NCI-H446 treated with DMSO at 0.1 percent for 48 hours (cell line): ENCODE data around the gene DDX23.

Experiments
- DNase-seq: peaks from one replicate; lab custom pipeline; 2025; lab: John Stamatoyannopoulos, UW

Gene DDX23

DNA sequence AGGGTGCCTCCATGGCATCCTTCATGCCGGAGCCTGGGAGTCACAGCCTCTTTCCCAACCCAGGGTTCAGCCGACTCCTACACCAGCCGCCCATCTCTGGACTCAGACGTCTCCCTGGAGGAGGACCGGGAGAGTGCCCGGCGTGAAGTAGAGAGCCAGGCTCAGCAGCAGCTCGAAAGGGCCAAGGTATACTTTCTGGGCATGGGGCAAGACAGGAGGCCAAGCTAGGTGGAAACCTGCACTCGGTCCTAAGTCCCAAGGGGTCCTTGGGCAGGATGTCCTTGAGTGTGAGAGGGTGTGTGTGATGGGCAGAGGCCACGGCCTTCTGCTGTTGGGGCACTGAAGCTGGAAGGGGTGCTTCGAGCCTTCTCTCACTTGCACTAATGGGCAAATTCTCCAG is 28.7 kb downstream of the DDX23 start:
- no peak for DNase-seq

DNA sequence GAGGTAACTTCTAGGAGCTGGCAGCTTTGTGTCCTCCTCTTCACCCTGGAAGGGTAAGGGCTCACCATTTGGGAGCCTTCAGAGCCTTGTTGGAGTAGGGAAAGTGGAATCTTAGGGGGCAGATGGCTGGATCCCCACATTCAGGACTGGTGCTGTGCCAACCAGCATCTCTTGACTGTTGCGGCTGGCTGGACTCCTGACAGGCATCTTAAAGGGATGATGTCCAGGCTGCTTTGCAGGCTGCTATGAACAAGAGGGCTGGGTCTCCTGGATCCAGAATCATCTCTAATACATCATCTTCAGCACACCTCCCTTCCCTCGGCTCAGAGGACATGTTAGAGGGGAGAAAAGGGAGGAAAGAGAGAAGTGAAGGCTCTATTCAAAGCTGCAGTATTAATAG is 29.3 kb downstream of the DDX23 start:
- no peak for DNase-seq

DNA sequence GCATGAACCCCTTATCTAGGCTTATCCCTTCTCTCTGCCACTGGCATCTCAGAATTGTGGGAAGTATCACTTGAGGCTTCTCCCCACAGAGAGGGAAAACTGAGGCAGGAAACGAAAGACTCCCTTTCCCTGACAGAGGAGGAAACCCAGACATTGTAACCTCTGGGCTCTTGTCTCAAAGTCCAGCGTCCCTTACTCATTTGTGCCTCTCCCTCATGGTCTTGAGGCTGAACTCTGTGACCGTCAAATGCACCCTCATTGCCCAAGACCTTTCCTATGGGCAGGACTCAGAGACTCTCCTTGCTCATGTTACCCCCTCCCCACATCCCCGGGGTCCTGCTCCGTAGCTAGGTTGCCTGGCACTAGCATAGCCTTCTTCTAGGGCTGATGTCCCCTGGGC is 29.8 kb downstream of the DDX23 start:
- no peak for DNase-seq

DNA sequence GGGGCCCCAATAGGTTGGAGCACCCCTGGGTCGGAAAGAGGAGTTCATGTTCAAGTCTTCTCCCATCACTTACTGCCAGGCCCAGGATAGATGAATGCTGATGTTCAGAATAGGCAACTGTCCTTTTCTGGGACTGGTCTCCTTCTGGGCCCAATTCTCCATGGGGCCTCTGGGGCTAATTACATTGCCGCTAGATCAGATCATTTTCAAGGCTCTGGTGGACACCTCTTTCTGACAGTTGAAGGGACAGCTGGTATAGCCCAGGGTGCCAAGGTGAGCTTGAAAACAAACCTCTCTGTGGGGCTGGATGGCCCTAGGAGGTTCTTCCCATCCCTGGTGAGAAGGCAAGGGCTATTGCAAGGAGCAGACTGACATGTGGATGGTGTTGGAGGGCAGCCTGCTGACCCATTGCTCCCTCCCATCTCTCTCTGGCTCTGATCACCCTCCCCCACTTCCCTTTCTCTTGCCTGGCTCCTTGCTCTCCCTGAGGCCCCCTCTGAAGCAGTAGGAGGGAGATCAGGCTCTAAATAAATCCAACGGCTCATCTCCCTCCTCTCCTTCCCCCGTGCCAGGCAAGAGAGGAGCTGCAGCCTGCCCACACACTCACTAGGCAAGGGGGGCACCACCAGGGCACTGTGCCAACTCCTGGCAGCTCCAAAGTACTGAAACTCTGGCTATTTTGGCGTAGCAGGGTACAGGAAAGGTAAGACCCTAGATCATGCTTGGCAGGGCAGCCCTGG is 31.8 kb downstream of the DDX23 start:
- DNase-seq, result no peak

DNA sequence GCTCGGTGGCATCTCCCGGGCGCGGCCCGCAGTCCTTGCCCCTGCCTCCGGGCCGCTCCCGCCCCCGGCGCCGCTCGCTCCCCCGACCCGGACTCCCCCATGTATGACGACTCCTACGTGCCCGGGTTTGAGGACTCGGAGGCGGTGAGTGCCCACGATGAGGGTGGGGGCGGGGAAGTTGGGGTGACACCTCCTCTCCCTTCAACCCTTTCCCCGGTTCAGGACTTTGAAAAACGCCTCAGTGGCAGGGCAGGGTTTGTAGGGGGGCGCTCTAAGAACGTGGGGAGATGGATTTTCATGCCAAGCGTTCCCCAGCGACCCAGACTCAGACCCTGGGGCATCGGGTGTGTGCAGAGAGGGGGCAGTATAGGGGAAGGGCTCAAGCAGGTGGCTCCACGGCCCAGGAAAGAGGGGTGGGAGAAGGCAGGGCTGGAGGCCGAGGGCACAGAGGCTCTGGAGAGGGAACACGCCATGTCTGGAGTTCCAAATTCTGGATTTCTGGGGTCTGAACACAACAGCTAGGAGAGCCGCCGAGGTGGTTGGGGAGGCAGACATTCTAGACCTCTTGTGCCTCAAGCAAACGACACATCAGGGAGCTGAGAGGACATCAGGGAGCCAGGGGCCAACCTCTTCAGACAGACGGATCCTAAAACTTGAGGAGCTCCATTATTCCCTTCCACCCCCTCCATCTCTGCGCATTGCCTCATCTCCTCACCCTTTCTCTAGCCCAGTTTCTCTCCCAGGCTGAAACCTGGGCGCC is 33.0 kb downstream of the DDX23 start:
- no peak for DNase-seq

DNA sequence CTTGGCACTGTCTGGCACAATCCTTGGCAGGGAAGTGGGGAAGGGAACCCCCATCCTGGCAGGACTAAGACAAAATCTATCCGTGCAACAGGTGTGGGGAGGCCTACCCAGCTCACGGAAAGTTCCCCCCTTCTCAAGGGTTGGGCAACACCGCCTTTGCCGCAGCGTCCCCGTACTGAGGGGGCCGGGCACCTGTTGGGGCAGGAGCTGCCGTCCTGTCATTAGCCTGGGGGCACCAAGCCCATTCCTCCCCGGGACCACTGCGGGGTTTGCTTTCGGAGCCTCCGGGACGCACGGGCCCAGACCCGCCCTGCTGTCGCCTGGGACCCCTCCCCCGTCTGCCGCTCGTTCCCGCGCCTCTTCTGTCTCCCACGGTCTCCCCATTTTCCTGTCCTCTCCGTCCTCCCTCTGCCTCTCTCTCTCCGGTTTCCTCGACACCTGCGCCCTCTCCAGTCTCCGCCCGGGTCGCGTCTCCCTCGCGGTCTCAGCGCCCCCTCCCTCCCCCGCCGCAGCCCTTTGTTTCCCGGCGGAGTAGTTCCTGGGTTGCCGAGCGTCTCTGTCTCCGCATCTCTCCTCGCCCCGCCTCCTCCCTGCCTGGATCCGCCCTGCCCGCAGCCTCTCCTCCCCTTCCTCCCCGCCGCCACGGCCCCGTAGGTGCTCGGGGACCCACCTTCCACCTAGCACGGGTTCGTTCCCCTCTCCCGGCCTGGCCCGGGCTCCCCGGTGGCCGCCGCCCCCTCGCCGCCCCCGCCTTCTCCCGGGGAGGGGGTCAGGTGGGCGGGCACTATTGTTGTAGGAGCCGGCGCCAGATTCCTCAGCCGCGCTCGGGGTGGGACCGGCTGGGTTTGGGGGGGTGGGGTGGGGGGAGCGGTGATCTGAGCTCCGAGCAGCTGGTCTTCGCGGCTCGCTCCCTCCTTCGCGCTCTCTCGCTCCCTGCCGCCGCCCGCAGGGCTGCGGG is 33.8 kb downstream of the DDX23 start, which contains the start of gene CACNB3:
Gene CACNB3 (plus strand): TSS at position 624 of the 958 bp plus-strand sequence. CDS start 434 bp downstream, outside the sequence.
- DNase-seq, result no peak

DNA sequence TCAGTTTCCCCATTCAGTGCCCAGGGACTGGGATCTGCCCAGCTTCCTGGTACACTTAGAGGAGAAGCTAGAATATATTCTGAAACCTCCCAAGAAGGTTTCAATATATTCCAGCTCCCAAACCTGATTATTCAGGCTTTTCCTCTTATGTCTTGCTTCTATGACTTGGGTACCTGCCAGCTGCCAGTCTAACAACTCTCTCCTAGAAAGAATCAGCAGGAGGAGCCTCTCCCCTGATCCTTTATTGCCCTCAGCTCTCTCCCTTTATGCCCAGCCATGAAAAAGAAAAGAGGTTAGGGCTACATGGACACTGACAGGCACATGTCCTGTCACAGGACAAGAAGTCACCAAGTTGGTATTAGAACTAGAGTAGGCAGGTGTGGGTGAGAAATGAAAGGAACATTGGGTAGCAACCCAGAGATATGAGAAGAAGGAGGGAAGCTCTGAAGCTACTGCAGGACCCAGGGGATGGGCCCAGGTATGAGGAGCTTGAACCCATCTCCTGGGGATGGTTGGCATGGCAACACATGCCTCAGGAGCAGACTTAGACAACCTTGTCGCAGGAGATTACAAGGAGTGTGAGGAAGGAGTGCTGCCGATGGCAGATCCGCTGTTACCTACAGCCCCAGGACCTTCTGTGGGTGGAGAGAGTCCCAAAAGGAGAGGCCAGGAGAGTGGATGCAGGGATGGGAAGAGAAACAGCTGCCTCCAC is 35.7 kb downstream of the DDX23 start:
- no peak for DNase-seq

DNA sequence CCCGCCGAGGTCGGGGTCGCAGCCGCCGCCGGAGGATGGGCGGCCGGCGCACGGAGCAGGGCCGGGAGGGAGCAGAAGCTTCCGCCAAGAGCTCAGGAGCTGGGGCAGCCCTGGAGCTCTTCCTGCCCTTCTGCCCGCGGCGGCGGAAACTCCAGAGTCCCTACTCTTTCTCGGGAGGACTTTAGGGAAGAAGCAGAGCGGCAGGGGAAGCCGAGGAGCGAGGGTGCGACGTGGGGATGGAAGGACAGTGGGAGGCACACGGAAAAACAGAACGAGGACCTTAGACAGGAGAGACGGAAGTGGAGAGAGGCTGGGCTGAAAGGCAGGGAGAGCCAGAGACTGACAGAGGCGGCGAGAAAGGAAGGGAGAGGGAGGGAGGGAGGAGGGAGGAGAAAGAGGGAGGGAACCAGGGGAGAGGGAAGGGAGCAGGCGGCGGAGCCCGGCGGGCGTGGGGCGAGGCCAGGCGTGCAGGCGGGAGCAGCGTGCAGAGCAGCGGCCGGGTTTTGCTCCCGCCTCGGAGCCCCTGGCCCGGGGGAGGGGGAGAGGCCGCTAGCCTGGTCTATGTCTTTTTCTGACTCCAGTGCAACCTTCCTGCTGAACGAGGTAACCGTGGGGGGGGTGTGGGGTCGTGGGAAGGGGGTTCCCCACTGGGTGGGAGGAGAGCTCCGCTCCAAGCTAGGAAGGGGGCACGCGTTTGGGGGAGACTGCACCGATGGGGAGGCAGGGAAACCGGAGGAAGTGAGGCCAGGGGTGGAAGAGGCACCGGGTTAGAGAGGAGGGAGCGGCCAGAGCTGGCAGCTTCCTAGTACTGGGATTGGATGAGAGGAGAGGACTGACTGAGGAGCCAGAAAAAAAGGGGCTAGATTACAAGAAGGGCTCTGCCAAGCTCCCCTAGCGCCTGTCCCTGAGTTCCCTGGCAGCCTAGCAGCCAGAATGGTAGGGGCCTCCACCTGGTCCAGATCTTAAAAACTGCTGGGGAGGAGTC is 36.5 kb downstream of the DDX23 start:
- DNase-seq, result peak; percentile 22

DNA sequence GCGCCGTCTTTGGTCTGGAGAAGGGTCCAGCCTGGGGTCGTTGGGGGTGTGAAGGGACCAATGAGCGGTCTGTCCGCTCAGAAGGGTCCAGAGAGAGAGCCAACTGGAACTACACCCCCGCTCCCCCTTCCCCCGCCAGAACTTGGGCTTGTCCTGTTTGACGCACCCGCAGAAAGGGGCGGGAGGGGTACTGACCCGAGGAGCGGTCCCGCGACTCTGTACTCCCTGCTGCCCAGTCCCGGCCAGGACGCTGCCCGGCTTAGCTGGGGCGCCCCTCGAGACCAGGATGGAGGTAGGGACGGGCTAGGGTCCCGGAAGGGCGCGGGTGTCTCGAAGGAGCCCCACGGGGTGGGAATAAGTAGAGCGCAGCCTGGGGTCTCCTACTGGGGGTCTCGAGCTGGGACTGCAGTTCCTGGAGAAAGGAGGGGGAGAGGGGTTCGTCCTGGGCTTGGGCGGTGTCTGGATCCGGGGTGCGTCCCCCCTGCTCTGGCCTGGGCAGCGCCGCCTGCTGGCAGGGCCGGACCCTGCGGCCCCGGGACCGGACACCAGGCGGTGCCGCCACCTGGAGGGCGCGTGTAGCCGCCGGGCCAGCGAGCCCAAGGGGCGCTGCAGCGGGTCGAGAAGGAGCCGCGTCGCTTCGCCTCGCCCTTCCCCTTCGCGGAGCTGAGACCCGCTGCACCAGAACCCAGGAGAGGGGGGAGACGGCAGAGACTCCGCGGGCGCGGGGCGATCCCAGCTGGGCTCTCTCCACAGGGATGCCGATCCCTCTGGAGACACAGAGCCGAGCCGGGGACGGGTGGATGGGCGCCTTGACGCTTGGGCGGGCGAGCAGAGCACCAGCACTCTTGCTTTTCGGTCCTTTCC is 37.5 kb downstream of the DDX23 start:
- DNase-seq, result no peak

DNA sequence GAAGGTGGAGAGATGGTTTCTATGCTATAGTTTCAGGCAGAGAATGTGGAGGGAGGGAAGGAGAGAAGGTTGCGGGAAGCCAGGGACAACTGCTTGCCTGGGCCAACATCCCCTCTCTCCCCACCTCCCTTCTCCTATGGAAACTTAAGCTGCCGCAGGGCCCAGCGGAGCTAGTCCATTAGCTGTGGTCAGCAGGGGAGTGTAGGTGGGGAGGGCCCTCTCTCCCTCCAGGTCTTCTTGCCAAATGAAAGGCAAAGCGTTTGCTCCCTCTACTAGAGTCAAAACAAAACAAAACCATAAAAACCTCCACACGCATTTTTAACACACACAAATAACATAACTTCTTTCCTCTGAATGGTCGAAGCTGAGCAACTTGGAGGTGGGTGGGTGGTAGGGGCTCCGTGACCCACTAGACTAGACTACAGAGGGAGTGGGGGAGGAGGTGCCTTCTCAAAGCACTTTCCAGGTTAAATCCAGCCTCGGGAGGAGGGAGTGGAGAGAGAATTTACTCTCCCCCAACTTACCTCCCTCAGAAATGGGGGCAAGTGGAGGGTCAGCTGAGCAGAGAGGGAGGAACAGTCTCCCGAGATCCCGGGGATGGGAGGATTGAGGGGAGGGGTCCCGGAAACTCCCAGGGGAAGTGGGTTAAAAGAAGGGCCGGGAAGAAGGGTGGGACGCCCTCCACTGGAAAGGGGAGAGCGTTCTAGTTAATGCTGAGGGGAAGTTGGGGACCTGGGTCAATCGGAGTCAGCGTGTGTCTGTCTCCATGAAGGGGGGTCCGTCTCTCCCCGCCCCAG is 38.3 kb downstream of the DDX23 start:
- no peak for DNase-seq

DNA sequence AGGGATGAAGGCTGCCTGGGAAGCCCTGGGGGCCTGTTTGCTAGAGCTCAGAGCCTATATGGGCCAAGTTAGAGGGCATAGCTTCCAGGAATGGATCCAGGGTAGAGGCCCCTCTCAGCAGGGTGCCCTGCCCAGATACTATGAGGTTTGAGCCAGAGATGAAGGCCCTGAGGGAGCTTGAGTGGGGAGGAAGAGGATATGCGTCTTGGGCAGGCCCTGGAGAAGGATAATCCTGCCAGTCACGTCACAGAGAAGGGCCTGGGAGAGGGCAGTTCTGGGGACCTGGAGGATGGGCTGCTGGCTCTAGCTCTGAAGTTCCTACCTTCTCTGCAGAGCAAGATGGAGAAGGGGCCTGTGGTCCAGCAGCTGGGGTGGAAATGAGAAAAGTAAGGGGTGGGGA is 39.6 kb downstream of the DDX23 start:
- no peak for DNase-seq

DNA sequence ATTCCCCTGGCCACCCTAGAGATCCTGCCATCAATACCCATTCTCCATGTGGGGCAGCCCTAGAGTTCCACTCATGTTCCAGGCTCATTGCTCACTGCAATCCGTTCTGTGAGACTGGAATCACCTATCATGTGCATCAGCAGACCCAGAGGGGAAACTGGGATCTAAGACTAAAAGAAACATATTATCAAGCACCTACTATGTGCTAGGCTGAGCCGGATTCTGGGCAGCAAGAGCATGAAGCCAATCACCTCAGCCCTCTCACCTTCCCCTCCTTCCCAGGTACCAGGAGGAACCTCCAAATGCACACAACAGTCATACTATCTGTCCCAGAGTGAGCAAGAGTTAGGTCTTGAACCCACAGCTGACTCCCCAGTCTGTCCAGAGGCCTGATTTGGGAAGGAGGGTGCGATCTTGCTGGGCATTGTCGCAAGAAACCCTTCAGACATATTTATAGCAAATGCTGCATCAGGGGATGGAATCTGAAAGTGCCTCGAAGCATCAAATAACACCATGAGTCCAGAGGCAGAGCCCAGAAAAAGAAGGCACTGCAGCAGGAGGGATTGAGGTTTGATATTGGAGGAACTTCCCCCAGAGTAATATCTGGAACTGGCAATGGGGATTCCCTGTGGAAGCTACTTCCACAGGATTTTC is 40.4 kb downstream of the DDX23 start:
- DNase-seq, result no peak

DNA sequence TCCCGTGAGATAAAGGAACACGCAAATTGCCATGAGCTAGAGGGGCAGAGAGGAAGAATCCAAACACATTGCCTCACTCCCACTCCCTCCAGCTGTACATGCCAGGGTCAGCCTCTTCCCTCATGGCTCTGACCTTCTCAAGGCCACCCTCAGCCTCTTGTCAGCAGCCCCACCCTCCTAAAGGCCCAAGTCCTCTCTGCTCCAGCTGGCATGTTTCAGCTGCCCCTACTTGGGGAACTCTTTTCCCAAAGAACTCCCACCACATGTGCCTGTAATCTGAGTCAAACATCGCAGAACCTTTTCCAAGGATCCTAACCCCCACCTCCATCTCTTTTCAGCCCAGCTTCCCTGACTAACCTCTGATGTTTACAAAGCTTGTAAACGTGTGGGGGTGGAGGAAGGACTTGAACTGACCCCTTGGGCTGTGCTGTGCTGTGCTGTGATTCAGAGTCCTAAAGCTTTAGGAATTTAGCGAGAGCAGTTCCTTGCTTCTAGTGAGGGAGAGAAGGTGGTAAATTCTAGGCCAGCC is 41.0 kb downstream of the DDX23 start:
- no peak for DNase-seq

DNA sequence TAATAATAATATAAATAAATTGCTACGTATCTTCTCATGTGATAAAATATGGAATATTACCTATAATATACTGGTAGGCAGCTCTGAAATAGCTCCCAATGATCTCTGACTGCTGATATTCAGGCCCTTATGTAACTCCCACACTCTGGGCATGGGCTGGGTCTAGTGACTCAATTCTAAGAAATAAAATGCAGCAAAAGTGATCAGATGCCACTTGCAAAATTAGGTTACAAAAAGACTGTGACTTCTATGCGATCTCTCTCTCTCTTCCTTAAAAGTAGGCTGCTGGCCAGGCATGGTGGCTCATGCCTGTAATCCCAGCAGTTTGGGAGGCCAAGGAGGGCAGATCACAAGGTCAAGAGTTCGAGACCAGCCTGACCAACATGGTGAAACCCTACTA is 44.0 kb downstream of the DDX23 start:
- no peak for DNase-seq

DNA sequence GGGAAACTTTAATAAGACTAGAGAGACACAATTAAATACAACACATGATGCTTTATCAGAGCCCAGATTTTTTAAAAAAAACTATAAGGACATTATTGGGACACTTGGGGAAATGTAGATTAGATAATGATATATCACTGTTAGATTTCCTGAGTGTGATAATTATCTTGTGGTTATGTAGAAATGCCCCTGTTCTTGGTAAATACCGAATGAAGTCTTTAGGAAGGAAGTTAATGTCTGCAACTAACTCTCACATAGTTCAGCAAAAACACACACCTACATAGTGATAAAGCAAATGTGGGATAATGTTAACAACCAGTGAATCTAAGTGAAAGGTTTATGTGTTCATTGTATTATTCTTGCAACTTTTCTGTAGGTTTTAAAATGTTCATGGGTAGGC is 48.3 kb downstream of the DDX23 start:
- DNase-seq, result no peak

DNA sequence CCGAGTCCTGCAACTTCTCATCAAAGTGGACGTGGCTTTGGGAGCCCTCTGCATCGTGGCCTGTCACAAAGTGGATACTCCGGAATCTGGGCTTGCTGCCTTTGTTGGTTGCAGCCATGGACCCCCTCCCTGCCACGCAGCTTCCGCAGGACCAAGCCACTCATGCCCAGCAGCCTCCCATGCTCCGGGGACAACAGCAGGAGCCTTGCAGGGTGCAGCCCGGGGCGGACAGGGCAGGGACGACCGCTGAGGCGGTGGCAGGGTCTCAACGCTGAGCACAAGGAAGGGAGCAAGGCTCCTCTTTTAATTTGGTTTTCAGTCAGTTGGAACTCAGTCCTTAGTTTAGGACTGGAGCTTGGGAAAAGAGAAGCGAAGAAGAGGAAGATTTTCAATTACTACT is 51.0 kb downstream of the DDX23 start:
- DNase-seq, result no peak

DNA sequence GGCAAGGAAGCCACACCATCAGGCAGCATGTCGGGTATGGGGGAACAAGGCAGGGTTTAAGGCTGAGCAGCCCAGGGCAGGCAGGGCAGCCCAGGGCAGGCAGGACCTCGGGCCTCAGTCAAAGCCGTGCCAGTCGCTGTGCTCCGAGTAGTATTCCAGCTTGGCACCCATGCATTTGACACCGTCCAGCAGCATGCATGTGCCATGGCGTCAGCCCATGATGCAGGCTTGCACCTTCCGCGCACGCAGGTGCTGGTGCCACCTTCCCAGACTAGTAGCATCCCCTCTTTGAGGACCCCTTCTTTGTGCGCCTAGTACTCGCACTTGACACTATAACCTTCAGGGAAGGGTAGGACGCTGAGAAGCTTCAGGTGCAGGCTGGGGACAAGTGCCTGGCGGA is 51.5 kb downstream of the DDX23 start:
- no peak for DNase-seq

DNA sequence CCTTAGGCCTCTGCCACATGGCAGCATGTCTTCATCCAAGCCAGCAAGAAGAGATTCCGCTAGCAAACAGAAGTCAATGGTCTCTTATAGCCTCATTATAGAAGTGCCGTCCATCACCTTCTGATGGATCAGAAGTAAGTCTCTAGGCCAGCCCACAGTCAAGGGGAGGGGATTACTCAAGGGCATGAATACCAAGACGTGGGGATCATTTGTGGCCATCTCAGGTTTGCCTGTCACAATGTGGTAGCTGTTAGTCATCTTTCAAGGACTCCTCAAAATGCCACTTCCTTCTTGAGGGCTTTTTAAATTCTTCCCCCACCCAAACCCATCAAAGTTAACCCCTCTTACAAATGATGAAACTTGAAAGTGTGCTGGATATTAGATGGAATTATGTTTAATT is 55.0 kb downstream of the DDX23 start:
- no peak for DNase-seq
